Activated T-cell treated with anti-CD3 and anti-CD28 coated beads, Interleukin-2, amount 50 U/mL, for 72 hours (primary cell): ENCODE measurements around the gene UCP1. TPM values are rescaled to one million over a fixed set of nuclear protein-coding genes. Genes with fewer than 3 reads are reported as not detected.
"Not testable (repeated sequence)": the region's sequence is repeated elsewhere in the genome, so short reads cannot be mapped to it uniquely, and the experiment has no call there.

Source experiments
- ATAC-seq, 2 donors: fragments of 150-1000 bp; cut with Tn5 transposase; replicated peaks in 1 of 2; 2 replicates each; pipeline ENCODE4 v1.10.0; 2021; ENCODE audit warnings: moderate library complexity in 2 of 2, mild to moderate bottlenecking in 1 of 2
- DNase-seq, 2 donors: peaks; one replicate each; pipeline ENCODE4 v3.0.0; 2021 to 2022; ENCODE audit warnings: mixed read lengths in 1 of 2
- H3K27ac Mint-ChIP-seq: one replicate; pipeline ENCODE4 v1.8.0; 2022; ENCODE audit warnings: mild to moderate bottlenecking, moderate library complexity, mixed read lengths
- H3K27me3 Mint-ChIP-seq: one replicate; pipeline ENCODE4 v1.8.0; 2022; ENCODE audit warnings: low read depth, mixed read lengths
- H3K36me3 Mint-ChIP-seq, 2 donors: one replicate each; pipeline ENCODE4 v1.8.0; 2022; ENCODE audit warnings: mixed read lengths in 2 of 2, mild to moderate bottlenecking in 1 of 2; ENCODE audit not compliant: insufficient read depth in 2 of 2
- H3K4me1 Mint-ChIP-seq: one replicate; pipeline ENCODE4 v1.8.0; 2022; ENCODE audit warnings: low read depth, mixed read lengths
- H3K4me3 Mint-ChIP-seq, 2 donors: one replicate each; pipeline ENCODE4 v1.8.0; 2022; ENCODE audit warnings: mild to moderate bottlenecking in 2 of 2, mixed read lengths in 2 of 2, moderate library complexity in 2 of 2
- H3K9me3 Mint-ChIP-seq, 2 donors: one replicate each; pipeline ENCODE4 v1.8.0; 2022; ENCODE audit warnings: mixed read lengths in 2 of 2
- total RNA-seq, 2 donors: library from RNA; stranded (reverse); gene quantifications; one replicate each; pipeline ENCODE4 v1.2.3, GENCODE V29; 2022

Gene UCP1
- total RNA-seq, 2 donors from 2014 or later, result not detected

GRCh38 chr4:140513765-140514164 lies 55.0 kb downstream of the UCP1 start:
- not testable (repeated sequence) for H3K36me3 Mint-ChIP-seq, H3K27ac Mint-ChIP-seq, H3K9me3 Mint-ChIP-seq, H3K4me1 Mint-ChIP-seq, H3K4me3 Mint-ChIP-seq, DNase-seq, ATAC-seq
- H3K27me3 Mint-ChIP-seq, result peaks cover 22% of the 10 kb centered on the region

Other genes with a start within 250 kb of the UCP1 start
- 10 to 100 TPM; 31.6 to 32.6 TPM for gene SCOC, start 195.3 kb downstream of the UCP1 start, total RNA-seq
- under 1 TPM; 0.14 to 0.17 TPM for gene CLGN, start 141.3 kb downstream of the UCP1 start, total RNA-seq
- gene MGAT4D, start 70.7 kb downstream of the UCP1 start, total RNA-seq, result not detected
- 10 to 100 TPM; 16.7 to 20.6 TPM for gene ELMOD2, start 44.8 kb downstream of the UCP1 start, total RNA-seq
- not detected for gene TBC1D9, start 187.4 kb upstream of the UCP1 start, total RNA-seq